Transverse colon (tissue), 4 donors: ENCODE data around the gene OSBPL2.

Source experiments
- EP300 ChIP-seq: sonication (generic); formaldehyde crosslinking; IDR thresholded peaks from one replicate; pipeline ENCODE4 v1.6.1; 2017; ENCODE audit warnings: antibody characterized with exemption, low read depth
- POLR2A ChIP-seq: fragments of 450-650 bp; IDR thresholded peaks from one replicate; pipeline ENCODE4 v1.6.1; 2016; ENCODE audit warnings: antibody characterized with exemption, mild to moderate bottlenecking, moderate library complexity
- POLR2AphosphoS5 ChIP-seq, 3 donors: sonication (generic); formaldehyde crosslinking; IDR thresholded peaks; one replicate each; pipeline ENCODE4 v1.6.1; 2016; ENCODE audit warnings: antibody characterized with exemption in 3 of 3
- TF ChIP-seq, protein P1 (sequence below), 5 experiments: fragments of 200-600 bp in 3 of 5; fragments of 450-650 bp in 2 of 5; sonication (generic) in 3 of 5; IDR thresholded peaks; 1 replicate in 2 of 5; 2 replicates in 3 of 5; pipeline ENCODE4 v1.5.1; 2016 to 2017; ENCODE audit warnings: antibody characterized with exemption in 5 of 5, inconsistent platforms in 3 of 5, mild to moderate bottlenecking in 2 of 5, moderate library complexity in 1 of 5

DNA sequence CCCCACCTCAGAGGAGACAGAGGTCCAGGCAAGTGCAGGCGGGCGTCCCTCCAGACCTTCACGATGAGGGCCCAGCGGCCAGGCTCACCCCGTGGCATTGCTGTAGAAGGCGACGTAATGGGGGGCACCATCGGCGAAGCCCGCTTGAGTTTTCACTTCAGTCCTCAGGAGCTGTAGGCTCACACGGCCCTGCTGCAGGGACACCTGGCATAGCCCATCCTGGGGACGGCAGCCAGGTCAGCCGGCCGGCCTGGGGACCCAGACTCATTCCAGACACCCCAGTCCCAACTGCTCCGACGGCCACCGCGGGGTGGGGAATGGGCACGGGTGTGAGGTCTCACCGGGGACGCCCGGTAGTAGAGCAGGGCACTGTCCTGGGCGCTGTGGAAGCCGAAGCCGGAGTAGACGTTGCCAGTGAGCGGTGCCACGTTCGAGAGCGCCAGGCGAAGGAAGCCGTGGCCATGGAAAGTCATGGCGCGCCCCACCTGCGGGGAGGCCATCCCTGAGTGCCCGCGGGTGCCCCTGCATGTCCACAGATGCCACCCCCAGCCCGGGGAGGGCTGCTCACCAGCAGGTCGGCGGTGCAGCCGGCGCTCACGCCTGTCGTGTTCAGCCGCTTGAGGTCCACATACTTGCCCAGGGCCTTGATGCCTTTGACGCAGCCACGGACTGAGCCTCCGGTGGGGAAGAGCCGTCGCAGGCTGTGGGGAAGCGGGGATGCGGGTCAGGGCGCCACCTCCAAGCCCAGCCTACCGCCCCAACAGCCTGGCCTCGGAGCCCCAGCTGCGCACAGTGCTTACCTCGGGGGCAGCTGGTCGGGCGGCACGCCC, 73.7 kb downstream of the OSBPL2 start:
- no peak for TF ChIP-seq POLR2A
- TF ChIP-seq, protein P1, sequence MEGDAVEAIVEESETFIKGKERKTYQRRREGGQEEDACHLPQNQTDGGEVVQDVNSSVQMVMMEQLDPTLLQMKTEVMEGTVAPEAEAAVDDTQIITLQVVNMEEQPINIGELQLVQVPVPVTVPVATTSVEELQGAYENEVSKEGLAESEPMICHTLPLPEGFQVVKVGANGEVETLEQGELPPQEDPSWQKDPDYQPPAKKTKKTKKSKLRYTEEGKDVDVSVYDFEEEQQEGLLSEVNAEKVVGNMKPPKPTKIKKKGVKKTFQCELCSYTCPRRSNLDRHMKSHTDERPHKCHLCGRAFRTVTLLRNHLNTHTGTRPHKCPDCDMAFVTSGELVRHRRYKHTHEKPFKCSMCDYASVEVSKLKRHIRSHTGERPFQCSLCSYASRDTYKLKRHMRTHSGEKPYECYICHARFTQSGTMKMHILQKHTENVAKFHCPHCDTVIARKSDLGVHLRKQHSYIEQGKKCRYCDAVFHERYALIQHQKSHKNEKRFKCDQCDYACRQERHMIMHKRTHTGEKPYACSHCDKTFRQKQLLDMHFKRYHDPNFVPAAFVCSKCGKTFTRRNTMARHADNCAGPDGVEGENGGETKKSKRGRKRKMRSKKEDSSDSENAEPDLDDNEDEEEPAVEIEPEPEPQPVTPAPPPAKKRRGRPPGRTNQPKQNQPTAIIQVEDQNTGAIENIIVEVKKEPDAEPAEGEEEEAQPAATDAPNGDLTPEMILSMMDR (IDR thresholded peaks at IDR 0.05): no peak
- no peak for TF ChIP-seq POLR2AphosphoS5 (IDR thresholded peaks at IDR 0.05)
- no peak for TF ChIP-seq EP300
